NCI-H748 treated with DMSO at 0.1 percent for 48 hours (cell line): Measurements from ENCODE around the gene ANKZF1.

Experiments
- DNase-seq: peaks from one replicate; lab custom pipeline; 2025; lab: John Stamatoyannopoulos, UW

Gene ANKZF1

DNA sequence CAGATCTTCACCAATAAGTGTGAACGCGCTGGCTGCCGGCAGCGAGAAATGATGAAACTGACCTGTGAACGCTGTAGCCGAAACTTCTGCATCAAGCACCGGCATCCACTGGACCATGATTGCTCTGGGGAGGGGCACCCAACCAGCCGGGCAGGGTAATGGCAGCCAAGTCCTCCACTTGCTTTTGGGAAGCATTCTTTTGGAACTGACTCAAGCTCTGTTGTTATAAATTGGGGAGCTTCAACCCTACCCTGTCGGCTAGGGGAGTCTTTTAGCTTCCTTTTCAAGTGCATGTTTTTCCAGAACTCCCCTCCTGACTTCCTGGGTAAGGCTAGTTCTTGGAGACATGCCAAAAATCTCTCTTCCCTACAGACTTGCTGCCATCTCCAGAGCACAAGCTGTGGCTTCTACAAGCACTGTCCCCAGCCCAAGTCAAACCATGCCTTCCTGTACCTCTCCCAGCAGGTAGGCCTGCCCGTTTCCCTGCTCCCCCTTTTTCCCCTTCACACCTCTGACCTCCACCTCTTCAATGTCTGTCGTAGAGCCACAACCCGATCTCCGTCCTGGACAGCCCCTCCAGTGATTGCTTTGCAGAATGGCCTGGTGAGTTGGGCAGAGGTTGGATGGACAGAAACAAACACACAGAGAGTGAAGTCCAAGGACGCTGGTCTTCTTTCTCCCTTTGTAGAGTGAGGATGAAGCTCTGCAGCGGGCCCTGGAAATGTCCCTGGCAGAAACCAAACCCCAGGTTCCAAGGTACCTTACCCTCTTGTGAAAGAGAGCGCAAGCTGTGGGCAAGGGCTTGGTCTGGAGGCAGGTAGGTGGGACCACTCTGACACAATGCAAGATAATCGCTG lies 21.5 kb upstream of the ANKZF1 start:
- DNase-seq: no peak

DNA sequence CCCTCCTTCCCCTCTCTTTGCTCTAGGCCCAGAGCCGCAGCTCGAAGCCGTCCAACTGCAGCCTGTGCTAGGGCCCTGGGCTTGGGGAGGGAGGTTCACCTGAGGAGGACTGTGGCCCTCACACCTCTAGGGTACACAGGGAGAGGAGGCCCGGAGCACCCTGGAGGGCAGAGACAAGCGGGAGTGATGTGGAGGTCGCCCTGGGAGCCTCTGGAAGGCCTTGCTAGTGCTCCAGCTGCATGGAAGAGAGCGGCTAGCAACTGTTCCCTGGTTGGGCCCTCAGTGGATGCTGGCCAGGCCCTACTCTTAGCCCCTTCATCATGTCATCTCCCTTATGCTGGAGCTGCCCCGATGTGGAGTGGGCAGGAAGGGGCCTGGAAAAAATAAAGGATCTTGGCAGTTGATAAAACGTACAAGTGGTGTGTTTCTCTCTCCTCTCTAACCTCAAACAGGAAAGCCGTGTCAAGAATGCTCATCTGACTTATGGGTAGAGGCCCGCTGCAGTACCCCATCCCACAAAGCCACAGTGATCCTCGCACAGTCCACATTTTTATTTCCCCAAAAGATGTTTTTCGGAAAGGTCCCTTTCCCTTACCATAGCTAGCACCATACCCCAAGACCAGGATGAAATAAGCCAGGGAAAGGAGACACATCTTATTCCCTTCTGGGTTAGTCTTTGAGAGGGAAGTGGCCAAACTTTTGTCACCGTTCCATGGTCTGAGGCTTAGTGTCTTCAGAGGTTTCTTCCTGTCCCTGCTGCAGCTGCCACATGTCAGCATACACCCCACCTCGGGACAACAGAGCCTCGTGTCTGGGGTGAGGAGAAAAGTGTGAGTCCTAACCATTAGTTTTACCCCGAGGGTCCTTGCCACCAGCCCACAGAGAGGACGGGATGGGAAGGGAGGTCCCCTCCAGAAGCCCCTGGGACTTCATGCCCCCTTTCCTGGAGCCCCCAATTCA lies 20.1 kb upstream of the ANKZF1 start:
- no peak for DNase-seq

DNA sequence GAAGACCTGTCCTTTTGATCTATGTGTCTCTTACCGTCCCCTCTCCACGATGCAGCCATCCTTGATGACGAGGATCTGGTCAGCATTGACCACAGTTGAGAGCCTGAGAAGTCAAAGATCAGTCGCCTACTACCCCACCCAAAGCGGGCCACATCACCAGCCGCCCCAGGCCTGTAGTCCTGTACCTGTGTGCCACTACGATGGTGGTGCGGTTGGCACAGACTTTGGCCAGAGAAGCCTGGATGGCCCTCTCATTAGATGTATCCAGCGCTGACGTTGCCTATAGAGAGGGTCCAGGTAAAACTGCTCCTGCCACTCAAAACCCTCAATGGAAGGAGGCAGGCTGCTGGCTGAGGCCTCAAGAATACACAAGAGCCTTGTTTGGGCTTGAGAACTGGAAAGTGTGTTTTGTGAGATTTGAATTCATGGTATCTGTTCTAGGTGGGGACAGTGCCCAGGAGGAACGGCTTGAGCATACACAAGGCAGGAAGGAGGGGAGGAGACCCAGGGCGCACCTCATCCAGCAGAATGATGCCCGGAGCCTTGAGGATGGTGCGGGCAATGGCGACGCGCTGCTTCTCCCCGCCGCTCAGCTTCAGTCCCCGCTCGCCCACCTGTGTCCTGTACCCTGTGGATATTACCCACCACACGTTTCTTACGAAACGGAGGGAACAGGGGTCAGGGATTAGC lies 19.3 kb upstream of the ANKZF1 start:
- no peak for DNase-seq

DNA sequence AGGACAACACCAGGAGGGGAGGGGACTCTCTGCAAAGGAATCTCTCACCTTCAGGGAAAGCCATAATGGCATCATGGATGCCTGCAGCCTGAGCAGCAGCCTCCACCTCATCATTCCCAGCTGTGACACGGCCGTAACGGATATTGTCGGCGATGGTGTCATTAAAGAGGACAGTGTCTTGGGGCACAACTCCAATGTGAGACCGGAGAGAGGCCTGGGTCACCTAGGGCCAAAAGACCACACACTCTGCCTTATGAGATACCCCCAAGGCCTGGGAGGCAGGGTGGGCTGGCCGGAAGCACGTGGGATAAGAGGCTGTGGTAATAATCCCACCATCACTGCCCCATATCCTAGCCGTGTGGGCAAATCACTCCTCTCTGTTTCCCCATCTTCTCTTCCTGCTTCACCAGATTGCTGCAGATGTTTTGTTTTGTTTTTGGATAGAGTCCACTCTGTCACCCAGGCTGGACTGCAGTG lies 18.7 kb upstream of the ANKZF1 start:
- DNase-seq: no peak

DNA sequence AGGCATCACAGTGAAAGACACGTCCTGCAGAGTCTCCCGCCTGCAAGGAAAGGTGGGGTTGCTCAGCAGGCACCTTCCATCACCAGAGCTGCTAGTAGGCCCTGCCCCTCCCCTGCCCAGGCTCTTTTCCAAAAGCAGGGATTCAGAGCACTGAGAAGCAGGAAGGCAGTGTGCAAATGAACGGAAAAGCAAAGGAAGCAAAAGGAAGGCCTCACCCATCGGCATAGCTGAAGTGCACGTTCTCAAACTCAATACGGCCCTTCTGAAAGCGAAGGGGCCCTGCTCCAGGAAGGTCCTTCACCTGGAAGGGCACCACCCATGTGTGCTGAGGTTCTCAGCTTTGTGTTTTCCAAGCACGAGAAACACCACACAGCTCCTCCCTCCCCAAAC lies 16.6 kb upstream of the ANKZF1 start:
- no peak for DNase-seq

DNA sequence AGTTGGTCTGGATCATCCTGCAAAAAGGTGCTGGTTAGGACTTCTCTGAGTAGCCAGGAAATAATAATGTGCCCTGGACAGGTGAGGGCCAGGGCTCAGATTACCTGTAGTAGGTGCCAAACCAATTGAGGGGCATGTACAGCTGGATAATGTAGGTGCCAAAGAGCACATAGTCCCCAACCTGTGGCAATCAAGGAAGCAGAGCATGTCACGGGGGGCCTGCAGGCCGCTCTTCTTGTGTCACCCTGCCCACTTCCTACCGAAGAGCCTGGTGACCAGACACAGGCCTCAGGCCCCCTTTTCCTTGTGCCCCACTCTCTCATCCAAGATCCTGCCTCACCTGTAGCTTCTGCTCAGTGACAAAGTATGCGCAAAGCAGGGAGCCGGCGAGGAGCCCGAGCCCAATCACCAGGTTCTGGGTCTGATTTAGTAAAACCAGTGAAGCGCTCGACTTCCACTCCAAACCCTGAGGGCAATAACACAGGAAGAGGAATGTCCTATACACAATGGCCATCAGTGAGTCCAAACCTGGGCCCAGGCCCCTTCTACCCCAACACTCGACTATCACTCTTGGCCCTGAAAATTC lies 16.0 kb upstream of the ANKZF1 start:
- no peak for DNase-seq

DNA sequence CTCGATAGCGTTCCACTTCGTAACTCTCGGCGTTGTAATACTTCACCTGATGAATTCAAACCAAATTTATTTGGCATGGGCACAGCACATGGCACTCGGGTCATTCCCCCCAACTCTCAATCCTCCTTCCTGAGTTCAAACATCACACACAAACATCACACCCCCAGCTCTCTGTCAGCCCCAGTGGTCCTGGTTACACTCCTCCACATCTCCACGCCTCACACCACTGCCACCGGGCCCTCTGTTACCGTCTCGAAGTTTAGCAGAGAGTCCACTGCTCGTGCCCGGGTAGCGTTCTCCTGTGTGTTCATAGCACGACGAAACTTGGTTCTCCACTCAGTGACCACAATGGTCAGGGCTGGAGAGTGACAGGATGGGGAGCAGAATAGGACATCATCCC lies 15.5 kb upstream of the ANKZF1 start:
- DNase-seq: no peak

DNA sequence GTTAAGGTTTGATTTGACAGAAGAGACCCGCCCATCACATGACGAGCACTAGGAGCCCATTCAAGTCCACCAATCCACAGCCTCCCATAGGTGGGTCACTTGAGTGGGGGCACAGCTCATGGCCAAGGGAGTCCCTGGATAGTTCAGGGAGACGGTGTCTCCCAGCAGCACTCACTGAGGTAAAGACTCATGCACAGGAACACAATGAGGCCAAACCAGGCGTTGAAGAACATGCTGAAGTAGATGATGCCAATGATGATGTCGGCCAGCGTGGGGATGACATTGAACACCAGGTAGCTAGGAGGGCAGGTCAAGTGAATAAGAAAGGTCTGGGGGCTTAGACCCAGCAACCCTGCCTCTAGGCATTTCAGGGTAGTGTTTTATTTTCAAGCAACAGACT lies 14.8 kb upstream of the ANKZF1 start:
- DNase-seq: no peak

DNA sequence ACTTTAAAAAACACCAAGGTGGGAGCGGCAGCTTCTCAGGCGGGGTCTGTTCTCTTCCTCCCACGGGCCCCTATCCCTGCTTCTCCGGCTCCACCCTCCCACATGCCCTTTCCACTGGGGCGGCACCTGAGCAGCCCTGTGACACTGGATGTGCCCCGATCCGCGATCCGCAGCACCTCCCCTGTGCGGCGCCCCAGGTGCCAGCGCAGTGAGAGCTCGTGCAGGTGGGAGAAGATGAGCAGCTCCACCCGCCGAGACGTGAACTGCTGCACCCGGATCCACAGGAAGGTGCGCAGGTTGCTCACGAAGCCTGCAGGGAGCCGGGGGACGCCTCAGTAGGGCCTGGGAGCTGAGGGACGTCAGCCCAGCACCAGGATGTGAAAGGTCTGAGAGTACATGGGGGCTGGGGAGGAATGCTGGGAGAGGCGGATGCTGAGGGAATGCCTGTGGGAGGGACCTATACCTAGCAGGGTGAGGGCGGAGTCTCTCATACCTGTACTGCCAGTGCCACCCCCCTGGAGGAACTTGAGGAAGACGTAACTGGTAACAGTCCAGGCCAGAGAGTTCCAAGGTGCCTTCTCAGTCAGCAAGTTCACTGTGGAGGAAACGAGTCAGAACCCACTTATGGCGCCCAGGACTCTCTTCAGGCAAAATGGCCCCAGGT lies 13.6 kb upstream of the ANKZF1 start:
- DNase-seq: no peak

DNA sequence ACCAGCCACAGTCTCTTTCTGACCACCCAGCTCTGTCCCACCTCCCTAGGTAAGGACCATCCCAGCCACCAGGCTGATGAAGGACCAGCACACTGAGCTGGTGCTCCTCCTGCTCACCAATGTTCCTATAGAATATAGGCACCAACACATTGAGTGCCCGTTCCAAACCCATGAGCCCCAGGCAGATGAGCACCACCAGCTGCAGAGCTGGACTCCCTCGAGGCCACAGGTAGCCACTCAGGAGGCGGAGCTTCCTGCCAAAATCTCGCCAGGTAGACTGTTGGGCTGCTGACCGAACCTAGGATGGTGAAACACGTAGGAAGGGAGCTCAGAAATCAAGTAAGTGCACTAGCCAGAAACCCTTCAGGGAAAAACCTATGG lies 13.1 kb upstream of the ANKZF1 start:
- no peak for DNase-seq

DNA sequence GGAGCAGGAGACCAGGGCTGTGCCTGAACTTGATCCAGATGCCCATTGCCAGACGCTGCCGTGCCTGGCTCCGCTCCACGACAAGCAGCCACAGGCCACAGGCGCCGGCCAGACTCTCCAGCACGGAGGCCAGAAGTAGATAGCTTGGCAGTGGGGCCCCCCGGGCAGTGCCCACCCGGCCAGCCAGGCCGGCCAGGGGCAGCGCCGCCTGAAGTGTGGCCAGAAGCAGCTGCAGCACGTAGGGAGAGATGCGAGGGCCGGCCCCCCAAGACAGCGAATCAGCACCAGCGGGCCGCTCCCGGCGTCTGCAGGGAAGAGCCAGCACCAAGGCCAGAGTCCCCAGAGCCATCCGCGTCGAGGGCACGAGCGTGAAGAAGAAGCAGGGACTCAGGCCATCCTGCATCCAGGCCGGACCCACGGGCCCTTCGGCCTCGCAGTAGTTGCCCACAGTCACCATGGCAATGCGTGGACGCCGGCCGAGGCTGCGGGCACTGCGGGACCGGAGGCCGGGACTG lies 11.3 kb upstream of the ANKZF1 start:
- DNase-seq: peak; percentile 68

DNA sequence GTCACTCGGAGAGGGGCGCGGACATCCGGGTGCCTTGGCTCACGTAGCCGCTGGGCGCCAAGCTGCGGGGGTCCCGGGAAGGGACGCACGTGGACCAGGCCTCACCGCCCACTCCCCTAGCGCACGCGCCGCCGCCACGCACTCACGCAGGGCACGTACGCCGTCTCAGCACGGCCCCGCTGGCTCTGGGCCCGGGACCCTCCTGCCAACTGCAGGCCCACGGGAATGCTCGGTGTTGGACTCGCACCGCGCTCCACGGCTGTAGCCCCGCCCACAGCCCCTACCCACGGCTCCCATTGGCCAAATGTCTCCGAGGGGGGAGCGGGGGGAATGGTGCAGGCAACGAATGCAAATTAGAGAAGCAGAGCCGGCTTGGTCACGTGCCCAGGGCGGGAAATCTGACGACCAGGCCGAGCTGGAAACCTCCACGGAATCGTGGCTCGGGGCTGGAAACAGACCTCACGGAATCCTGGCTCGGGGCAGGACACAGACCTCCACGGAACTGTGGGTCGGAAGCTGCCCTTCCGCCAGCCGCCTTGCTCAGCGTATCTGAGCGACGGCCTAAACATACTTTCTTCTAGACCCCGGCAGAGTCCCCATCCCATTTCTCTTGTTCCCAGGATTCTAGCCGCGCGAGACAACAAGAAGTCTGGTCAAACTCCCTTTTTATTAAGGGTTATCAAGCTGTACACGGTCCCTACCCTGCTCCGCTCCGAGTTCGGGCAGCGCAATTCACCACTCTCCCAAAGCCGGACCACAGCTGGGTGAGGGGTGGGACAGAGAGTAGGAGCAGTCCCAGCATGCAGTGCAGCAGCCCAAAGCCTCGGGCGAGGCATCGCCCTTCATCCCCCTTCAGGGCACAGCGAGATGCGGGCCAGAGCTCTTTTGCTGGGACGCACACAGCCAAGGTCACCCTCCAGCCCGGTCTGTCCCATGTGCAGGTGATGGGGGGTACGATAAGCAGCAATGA lies 10.6 kb upstream of the ANKZF1 start, which contains the start of gene ABCB6:
Gene ABCB6, minus strand, starts transcription at position 227 of the 970 bp plus-strand sequence. CDS start 285 bp downstream, outside the sequence.
- peak; percentile 83 for DNase-seq

DNA sequence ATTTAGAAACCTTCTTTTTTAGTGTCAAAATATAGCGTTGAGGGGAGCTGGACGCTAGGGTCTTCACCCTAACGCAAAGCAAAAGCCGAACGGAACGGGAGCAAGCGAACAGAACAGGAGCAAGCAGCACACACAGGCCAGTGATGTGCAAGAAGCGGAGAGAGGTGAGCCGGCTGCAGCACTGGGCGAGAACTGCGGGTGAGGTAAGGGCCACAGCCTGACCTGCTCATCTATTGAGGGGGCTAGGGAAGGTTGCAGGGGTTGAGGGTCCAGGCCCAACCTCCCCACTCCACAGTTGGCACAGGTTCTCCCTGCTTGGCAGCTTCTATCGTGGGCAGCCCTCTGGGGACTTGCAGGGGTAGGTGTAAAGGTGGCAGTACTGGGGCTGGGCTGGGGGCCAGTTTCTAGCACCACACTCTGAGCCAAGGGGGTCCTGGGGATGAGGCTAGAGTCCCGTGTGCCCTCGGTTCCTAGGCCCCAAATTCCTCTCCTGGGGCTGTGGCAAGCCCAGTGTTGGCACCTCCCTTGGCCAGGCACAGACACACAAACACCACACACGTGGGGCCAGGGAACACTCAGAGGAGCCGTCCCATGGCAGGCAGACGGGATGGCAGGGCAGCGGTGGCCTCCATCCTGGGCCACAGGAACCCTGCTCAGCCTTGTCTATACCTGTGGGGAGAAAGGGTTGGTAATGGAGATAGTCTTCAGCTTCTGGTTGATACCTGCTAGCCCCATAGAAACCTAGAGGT lies 9.6 kb upstream of the ANKZF1 start:
- DNase-seq: no peak

DNA sequence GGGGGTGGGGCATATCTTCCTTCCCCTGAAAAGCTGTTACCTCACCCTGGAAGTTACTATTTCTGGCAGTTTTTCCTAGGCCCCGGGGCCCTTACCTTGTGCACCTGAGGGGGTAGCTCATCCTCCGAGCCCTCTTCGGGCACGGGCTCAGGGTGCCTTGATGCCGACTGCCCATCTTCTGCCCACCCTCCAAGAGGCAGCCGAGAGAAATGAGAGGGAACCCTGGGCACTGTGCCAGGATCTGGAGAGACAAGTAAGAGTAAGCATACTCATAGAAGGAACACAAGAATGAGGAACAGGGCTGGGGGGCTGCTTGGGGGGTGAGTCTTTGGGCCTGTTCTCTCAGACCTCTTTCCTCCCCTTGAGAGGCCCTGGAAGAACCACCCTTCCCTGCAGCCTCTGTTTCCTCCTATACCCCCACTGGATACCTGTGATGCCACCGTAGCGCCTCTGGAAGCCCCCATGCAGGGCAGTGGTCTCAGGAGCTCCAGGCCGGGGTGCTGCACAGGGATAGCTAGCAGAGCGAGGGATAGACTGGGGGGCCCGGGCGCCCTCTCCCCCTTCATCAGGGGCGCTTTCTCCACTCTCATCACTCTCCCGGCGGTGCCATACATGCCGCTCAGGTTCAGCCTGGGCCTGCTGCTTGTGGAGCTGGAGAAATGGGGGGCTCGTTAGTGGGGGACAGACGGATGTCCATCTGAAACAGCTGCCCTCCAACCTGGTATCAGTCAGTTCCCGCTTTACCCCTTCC lies 8.8 kb upstream of the ANKZF1 start:
- no peak for DNase-seq

DNA sequence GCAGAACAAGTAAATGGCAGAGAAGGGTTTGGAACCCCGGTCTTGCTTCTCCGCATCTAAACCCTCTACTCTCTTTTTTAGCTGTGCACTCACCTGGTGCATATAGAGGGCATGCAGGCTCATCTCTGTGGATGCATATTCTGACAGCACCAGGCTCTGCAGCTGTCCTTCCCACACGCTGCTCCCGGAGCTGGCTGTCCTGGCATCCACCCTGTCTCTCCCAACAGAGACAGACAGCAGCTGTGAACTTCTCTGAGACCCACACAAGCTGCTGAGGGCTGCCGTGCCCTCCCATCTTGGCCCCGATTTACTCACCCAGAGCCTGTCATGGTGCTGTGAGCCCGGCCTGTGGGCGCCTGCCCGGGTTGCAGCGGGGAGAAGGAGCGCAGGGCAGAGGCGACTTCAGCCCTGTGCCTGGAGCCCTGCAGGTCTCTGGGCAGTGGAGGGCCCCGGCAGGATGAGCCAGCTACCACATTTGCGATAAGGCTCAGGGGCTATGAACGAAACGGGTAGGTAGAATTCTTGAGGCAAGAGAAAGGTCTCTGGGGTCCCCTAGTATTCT lies 7.6 kb upstream of the ANKZF1 start:
- DNase-seq: no peak

DNA sequence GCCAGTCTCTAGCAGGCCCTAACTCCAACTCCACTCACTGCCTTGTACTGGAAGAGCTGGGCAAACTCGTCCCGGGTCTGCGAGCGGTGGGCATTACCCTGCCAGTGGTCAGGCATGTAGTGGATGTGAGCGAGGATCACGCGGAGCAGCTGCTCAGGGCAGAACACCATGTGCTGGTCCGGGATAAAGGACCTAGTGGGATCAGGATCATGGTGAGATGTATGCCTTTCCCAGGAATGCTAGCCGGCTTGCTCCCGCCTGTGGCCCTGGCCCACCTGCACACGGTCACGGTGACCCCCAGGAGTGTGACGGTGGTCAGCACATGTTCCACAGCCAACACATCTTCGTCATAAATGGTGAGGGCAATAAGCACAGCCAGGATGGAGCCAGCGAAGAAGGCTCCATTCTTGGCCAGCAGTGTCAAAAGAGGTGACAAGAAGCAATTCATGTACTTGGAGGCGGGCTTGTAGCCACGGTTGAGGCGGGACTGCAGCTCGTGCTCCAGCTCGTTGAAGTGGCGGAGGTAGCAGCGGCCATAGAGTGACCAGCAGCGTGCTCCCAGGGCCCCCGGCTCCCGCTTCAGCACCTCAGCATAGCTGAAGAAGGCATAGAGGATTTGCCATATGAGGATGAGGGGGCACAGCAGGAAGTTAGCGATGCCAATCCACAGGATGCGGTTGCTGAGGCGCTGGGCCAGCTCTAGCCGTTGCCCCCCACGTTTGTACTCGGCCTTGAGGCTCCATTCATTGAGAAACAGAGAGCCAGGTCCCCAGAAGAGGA lies 5.6 kb upstream of the ANKZF1 start:
- no peak for DNase-seq

DNA sequence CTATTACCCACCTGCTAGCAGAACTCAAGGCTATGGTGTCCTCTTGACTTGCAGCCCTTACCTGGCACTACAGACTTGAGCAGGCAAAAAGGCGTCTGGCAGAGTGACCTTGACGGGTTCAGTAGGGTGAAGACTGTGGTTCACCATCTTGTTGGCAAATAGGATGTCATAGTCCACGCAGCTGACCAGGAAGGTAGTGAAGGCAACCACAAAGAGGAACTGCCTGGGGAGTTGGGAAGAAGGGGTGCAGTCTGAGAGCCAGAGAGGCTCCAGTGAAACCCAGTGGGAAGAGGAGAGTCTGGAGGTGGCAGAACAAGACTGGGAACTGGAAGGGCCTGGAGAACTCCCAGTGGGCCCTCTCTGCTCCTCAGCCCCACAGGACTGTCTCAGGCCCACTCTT lies 4.3 kb upstream of the ANKZF1 start:
- no peak for DNase-seq
